HT-29 (cell line): ENCODE data around the gene PMFBP1. TPM values are rescaled to one million over a fixed set of nuclear protein-coding genes. Genes with fewer than 3 reads are reported as not detected.

ENCODE experiments used
- DNase-seq: peaks from one replicate; pipeline ENCODE4 v3.0.0-alpha.2; 2015; ENCODE audit warnings: low spot score
- total RNA-seq: library from RNA; depleted of rRNA; stranded (reverse); fragments of >200 nt; shearing (Covaris generic); gene quantifications from 2 replicates; pipeline ENCODE4 v1.2.3, GENCODE V29; 2014

Gene PMFBP1
- total RNA-seq, 1 experiment from 2014 or later = 2.3 TPM

DNA sequence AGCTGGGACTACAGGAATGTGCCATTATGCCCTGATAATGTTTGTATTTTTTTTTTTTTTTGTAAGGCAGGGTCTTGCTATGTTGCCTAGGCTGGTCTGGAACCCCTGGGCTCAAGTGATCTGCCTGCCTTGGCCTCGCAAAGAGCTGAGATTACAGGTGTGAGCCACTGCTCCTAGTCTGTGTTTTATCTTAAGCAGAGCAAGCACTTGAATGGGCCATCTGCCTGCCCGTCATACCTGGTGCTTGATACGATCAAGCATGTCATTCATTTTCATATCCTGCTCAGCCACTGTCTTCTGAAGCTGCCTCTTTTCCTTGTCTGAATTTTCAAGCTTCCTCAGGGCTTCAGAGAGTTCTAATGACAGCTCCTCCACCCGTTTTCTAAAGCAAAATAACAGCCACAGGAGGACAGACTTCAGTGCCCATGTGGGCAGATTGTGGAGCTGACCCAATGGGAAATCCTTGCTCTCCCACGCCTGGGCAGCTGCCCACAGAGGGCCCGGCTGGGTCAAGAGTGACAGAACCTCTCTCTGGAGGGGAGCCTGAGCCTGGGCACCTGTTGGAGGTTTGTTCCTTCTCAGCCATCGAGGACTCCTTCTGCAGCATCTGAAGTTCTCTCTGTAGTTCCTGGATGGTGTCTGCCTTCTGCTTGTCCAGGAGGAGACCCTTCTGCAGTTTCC lies 41.8 kb downstream of the PMFBP1 start:
- DNase-seq = no peak

DNA sequence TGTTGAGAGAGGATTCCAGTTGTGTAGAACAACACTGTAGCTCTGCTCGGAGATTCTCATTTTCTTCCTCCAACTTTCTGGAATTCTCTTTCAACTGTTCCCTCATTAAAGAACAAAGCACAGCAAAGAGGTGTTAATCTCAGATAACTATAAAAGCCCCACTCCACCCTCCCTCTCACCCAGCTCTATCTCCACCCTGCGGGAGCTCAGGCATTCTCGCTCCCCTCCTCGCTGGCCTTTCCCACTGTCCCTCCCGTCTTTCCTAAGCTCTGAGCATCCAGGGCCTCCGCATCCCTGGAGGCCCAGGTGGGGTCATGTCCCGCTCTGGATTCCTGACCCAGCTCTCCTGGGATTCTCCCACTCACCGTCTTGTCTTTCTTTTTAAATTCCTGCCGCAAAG lies 43.3 kb downstream of the PMFBP1 start:
- DNase-seq = no peak

- DNase-seq = no peak
These were observed 45.6 kb downstream of the PMFBP1 start for GRCh38 chr16:72126429-72126765.

DNA sequence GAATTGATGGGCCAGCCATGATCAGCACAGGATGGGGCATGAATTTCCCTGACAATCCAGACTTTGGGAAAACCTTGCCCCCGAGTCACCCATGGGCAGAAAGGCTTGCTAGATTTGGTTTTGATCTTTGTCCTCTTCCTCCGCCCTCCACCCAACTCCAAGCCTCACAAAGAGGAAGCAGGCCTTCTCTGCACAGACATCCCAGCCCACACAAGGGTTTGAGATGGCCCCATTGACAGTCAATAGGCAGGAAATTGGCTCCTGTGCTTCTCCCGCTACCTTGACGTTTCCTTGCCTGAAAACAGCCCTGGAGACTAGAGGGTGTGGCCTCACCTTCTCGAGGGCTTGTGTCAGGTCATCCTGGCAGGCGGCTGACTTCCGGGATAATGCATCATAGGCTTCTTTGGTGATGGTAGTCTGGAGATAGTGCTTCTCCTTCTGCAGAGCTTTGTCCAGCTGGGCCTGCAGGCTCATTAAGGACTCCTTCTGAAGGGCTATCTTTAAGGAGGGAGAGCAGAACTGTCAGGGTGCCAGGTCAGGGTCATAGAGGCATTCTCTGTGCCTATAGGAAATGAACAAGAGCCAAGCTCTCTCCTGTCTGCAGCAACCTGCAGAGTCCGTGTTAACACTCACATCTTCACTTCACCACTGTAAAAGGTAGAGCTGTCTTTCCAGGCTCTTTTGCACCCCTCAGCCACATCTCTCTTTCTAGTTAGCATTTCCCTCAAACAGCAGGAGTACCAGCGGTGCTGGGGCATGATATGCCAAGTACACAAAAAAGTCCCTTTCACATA lies 46.1 kb downstream of the PMFBP1 start:
- DNase-seq = no peak

- DNase-seq = peak; percentile 83
These were observed 47.0 kb downstream of the PMFBP1 start for GRCh38 chr16:72124761-72125634.

GRCh38 chr16:72124148-72124547 lies 47.8 kb downstream of the PMFBP1 start:
- no peak for DNase-seq

GRCh38 chr16:72123426-72123825 lies 48.5 kb downstream of the PMFBP1 start:
- no peak for DNase-seq

- no peak for DNase-seq
These were observed 49.0 kb downstream of the PMFBP1 start for GRCh38 chr16:72122916-72123315.

GRCh38 chr16:72122308-72122707 lies 49.6 kb downstream of the PMFBP1 start:
- no peak for DNase-seq

- DNase-seq = no peak
These were observed 51.9 kb downstream of the PMFBP1 start for GRCh38 chr16:72120026-72120425.

DNA sequence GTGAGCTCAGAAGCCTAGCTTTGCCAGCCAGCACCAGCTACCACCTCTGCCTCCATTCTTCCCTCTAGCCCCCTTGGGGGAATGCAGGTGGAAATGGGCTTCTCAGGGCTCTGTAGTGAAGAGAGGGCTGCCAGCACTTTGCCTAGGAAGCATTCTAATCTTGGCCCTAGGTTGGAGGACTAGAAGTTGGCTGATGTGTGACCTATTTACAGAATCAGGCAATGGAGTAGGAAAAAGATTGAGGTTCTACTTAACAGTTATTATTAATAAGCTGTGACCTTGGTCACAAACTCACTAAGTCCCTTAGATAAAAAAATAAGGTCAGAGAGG lies 58.4 kb downstream of the PMFBP1 start:
- no peak for DNase-seq

DNA sequence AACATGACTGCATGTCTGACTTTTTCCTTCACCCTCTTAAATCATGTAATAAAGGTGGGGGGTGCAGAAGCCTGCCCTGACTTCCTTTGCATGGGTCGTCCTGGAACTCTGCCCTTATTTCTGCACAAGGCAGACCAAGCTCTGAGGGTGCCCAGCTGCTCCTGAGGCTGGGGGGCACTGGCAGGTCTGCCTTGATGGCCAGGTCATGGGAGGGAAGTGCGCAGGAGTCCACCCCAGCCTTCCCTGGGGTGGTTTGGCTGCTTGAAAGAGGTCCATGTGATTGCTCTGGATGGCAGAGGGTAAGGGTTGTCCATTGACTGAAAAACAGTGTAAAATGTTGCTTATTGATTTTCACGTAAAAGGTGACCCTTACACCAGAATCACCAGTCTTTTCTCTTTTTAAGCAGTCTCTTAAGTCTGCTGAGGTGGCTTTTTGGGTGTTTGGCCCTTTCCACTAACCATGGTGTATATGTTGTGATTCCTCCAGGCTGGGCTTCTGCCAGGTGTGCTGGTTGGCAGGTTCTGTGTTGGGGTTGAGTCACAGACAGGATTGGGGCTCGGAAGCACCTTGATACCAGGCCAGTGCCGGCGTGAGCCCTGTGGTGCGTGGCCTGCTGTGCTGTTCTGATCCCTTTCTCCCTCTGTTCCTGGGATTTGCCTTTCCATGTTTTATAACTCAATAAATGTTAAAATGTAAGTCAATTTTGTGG lies 58.9 kb downstream of the PMFBP1 start:
- no peak for DNase-seq

GRCh38 chr16:72112452-72112792 lies 59.5 kb downstream of the PMFBP1 start:
- DNase-seq = no peak

- DNase-seq = no peak
These were observed 60.1 kb downstream of the PMFBP1 start for GRCh38 chr16:72111657-72112451.

DNA sequence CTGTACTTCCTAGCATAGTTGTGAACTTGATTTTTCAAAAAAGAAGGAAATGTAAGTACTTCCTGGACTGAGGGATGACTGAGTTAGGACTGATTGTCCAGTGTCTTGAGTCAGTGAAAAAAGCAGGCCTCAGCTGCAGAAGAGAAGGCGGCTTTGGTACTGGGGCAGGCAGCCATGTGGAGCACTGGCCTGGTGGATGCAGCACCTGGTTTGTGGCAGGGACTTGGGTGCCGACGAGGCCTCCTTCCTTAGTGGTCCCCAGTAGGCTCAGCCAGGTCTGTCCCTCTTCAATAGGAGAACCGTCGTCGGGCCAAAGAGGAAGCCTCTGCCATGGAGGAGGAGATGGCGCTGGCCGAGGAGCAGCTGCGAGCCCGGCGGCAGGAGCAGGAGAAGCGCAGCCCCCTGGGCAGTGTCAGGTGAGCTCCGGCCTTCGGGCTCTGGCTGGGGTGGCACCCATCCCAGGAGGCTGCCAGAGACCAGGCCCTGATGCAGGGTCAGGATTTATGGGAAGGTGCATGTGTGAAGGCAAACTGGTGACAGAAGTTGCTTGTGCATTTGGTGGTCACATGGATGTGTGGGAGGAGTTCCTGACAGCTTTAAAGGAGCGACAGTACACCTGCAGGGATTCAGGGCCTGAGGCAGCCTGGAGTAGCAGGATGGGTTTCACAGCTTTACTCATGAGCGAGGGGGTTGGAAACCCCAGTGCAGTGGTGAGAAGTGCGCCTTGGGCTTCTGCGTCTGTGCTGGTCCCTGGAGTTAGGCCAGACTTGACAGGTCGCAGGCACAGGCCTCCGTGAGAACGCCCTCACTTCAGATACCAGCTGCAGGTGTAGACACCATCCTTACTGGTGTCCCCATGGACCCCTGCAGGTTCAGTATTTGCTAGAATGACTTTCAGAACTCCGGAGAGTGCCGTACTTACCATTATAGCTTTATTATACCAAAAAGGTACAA lies 61.0 kb downstream of the PMFBP1 start:
- DNase-seq = no peak

DNA sequence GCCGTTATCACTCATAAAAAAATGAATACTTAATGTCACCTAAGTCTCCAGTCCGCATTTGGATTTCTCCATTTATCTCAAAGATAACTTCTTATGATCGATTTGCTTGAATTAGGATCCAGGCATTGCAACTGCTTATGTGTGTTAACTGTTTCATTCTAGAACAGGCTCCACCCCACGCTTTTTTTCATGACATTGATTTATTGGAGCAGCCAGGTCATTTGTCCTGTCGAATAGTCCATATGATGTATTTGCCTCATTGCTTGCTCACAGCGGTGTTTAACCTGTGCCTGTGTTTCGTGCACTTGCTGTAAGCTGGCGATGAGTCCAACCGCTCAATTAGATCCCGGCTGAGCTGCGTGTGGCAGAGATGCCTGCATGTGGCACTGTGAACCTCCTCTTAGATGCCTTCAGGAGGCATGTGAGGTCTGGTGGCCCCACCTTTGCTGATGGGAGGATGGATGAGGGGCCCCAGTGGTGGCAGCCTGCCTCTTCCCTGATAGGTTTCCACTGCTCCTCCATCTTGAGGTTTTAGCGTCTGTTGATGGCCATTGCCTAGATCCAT lies 61.9 kb downstream of the PMFBP1 start:
- no peak for DNase-seq

DNA sequence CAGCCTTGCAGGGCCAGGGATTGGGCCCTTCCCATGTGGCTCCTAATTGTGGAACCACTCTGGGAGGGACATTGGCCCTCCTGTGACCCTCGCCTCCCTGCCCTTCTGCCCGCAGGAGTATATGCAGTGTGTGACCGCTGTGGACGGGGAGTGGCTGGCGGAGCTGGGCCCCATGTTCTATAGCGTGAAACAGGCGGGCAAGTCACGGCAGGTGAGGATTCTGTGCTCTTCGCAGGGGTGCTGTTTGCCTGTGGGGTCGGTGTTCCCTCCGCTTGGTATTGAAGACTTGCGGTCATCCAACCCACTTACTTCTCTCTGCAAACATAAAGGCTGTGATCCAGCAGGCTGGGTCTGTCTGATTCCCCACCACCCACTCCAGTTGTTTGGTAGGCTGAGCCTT lies 62.7 kb downstream of the PMFBP1 start:
- no peak for DNase-seq

DNA sequence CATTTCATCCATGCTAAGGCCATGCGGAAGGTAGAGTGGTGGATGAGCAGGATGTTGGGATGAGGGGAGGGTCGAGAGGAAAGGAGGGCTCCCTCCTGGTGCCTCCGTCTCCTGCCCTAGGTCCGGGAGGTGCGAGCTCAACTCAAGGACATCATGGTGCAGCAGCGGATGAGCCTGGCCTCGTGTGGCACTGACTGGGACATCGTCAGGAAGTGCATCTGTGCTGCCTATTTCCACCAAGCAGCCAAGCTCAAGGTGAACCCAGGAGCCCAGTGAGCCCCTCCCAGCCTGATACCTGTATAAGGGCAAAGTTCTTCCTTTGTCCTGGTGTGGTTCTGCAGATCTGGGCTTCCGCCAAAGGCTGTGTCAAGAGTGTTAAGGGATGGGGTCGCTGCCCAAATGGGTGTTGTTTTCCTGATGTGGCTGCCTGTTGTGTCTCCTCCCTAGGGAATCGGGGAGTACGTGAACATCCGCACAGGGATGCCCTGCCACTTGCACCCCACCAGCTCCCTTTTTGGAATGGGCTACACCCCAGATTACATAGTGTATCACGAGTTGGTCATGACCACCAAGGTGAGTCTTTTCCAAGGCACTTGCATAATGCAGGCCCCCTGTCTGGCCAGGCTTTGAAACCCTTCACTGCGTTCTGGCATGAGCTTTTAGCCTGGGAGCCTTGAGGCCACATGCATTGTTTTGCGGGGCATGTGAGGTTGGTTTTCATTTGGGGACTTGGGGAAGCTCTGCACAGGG lies 63.4 kb downstream of the PMFBP1 start:
- no peak for DNase-seq

DNA sequence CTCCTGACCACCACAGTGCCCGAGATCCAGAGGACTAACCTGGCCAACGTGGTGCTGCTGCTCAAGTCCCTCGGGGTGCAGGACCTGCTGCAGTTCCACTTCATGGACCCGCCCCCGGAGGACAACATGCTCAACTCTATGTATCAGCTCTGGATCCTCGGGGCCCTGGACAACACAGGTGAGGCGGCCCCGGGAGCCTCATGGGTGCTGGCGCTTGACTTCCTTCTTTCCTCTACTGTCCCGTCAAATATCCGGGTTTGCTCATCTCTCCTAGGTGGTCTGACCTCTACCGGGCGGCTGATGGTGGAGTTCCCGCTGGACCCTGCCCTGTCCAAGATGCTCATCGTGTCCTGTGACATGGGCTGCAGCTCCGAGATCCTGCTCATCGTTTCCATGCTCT lies 64.6 kb downstream of the PMFBP1 start:
- no peak for DNase-seq
